ENCODE data around the gene RABGEF1. TPM values are rescaled to one million over a fixed set of nuclear protein-coding genes. Genes with fewer than 3 reads are reported as not detected.

RABGEF1 gene
- total and polyA plus RNA-seq, 2 experiments from 2014 or later, result 14.7 to 17.5 TPM

DNA sequence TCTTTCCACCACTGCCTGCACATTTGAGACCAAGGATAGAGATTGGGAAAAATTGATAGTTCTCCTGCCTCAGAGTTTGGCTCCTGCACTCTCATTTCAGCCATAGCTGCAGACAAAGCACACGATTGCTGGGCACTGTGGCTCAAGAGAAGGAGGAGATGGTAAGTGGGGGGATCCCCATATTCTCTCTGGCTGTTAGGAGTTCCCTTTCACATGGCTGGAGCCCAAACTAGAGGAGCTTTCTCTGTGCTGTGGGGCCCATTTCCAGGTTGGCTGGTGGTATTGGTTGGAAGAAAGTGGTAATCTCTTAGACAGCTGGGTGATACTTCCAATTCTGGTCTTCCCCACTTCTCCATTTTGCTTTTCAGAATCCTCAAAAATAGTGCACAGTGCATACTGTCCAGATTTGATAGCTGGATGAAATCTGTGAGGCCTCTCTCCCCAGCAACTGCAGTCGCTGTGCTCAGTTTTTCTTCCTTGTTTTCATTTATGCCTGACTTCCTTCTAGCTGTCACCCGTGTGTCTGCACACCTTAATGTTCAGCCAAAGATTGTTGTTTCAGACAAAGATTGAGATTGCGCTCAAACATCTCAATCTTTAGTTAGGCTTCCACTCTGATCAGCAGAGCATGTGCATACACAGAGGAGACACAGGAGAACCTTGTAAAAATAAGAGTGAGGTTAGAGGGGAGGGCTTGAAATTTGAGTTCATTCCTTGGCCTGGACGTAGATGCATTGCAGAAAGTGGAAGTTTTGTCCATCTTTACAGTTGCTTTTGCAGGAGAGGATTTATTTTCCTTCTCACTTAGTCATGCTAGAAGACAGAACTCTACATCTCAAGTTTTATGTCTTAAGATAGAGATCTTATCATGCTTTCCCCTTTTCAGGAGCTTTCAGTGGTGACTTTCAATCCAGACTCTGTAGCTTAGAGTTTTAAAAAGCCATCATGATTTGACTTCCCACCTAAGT lies 28.6 kb downstream of the RABGEF1 start (continued):
- TF ChIP-seq, protein P1, sequence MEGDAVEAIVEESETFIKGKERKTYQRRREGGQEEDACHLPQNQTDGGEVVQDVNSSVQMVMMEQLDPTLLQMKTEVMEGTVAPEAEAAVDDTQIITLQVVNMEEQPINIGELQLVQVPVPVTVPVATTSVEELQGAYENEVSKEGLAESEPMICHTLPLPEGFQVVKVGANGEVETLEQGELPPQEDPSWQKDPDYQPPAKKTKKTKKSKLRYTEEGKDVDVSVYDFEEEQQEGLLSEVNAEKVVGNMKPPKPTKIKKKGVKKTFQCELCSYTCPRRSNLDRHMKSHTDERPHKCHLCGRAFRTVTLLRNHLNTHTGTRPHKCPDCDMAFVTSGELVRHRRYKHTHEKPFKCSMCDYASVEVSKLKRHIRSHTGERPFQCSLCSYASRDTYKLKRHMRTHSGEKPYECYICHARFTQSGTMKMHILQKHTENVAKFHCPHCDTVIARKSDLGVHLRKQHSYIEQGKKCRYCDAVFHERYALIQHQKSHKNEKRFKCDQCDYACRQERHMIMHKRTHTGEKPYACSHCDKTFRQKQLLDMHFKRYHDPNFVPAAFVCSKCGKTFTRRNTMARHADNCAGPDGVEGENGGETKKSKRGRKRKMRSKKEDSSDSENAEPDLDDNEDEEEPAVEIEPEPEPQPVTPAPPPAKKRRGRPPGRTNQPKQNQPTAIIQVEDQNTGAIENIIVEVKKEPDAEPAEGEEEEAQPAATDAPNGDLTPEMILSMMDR (conservative IDR thresholded peaks at IDR 0.05; ENCODE audit: low read depth in 2 of 2), result no peak
- no peak for TF ChIP-seq ZNF331 (CRISPR knock-in tag; IDR thresholded peaks at IDR 0.05; ENCODE audit: low read depth)
- no peak for TF ChIP-seq EZH2phosphoT487 (IDR thresholded peaks at IDR 0.05; ENCODE audit: unreplicated experiment)
- TF ChIP-seq ZNF114 (CRISPR knock-in tag; IDR thresholded peaks at IDR 0.05), result no peak

DNA sequence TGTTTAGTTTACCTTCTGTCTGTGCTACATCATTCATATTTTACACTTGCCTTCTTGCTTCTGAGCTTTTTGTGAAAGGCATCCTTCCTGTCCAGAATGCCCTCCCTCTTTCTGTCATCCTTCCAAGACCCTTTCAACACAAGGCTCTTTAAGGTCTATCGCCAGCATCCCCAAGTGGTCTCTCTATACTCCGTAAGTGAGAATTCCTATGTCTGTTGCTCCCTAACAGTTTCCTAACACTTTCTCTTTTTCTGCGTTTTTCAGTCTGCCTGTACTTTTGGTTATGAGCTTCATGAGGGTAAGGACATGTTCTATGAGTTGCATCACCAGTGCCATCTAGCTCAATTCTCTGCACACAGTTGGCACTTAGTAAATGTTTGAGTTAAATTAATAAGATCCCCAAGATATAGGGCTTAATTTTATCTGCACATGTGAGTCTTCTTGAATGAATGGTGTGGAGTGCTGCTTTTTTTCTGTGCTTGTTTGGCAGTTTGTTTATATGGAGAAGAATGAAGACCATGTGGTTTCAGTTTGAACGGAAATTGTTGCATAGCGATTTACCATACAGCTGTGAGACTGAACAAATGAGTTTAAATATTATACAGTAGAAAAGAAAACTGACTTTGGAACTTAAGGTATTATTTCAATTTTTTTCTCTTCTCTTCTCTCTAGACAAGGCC lies 29.4 kb downstream of the RABGEF1 start:
- no peaks in the 10 kb centered on the region for H3K9me3 Mint-ChIP-seq
- Histone ChIP-seq H3F3A (replicated peaks; ENCODE audit: low read depth) (no peaks in the 10 kb centered on the region), H3K27ac (ENCODE audit: low read depth) (no peak overlapping the region), H3K79me2 (replicated peaks; ENCODE audit: insufficient read depth) (peaks cover 48% of the 10 kb centered on the region), H3K4me2 (no peak overlapping the region), H3K27me3 (ENCODE audit: insufficient read depth) (no peaks in the 10 kb centered on the region), H3K4me1 (ENCODE audit: insufficient read depth) (no peaks in the 10 kb centered on the region), H3K9me2 (ENCODE audit: insufficient read depth) (no peaks in the 10 kb centered on the region), H3K36me3 (ENCODE audit: insufficient read depth) (no peaks in the 10 kb centered on the region), H2AFZ (no peak overlapping the region), H3K4me3 (no peak overlapping the region), H4K20me1 (replicated peaks; ENCODE audit: insufficient read depth) (peaks cover 8% of the 10 kb centered on the region; the same call in 1 of the 2 replicates)
- DNase-seq (ENCODE audit: low spot score) (no peak), ATAC-seq (no peak)
- no peak overlapping the region for H3K27ac Mint-ChIP-seq
- H3K4me3 Mint-ChIP-seq, result no peak overlapping the region
- H3K36me3 Mint-ChIP-seq (ENCODE audit: low read depth), result peaks cover 14% of the 10 kb centered on the region
- peaks cover 5% of the 10 kb centered on the region for H3K27me3 Mint-ChIP-seq (ENCODE audit: insufficient read depth, low read depth, poor library complexity)
- peaks cover 5% of the 10 kb centered on the region for H3K4me1 Mint-ChIP-seq
- TF ChIP-seq CREB1 (CRISPR knock-in tag; IDR thresholded peaks at IDR 0.05; ENCODE audit: low read depth) (no peak), EZH2phosphoT487 (IDR thresholded peaks at IDR 0.05; ENCODE audit: unreplicated experiment) (no peak), ZNF114 (CRISPR knock-in tag; IDR thresholded peaks at IDR 0.05) (no peak), JUNB (IDR thresholded peaks at IDR 0.05; ENCODE audit: unreplicated experiment) (no peak), STAT1 (IDR thresholded peaks at IDR 0.05; ENCODE audit: unreplicated experiment) (no peak), POLR2AphosphoS5 (IDR thresholded peaks at IDR 0.05; ENCODE audit: low read depth) (no peak), EZH2 (IDR thresholded peaks at IDR 0.05; ENCODE audit: low read depth, unreplicated experiment) (no peak), ZNF331 (CRISPR knock-in tag; IDR thresholded peaks at IDR 0.05; ENCODE audit: low read depth) (no peak)
- TF ChIP-seq, protein P1 (conservative IDR thresholded peaks at IDR 0.05; ENCODE audit: low read depth in 2 of 2), result no peak
- TF ChIP-seq, protein P2, sequence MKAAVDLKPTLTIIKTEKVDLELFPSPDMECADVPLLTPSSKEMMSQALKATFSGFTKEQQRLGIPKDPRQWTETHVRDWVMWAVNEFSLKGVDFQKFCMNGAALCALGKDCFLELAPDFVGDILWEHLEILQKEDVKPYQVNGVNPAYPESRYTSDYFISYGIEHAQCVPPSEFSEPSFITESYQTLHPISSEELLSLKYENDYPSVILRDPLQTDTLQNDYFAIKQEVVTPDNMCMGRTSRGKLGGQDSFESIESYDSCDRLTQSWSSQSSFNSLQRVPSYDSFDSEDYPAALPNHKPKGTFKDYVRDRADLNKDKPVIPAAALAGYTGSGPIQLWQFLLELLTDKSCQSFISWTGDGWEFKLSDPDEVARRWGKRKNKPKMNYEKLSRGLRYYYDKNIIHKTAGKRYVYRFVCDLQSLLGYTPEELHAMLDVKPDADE (IDR thresholded peaks at IDR 0.05), result no peak
- TF ChIP-seq, protein P3, sequence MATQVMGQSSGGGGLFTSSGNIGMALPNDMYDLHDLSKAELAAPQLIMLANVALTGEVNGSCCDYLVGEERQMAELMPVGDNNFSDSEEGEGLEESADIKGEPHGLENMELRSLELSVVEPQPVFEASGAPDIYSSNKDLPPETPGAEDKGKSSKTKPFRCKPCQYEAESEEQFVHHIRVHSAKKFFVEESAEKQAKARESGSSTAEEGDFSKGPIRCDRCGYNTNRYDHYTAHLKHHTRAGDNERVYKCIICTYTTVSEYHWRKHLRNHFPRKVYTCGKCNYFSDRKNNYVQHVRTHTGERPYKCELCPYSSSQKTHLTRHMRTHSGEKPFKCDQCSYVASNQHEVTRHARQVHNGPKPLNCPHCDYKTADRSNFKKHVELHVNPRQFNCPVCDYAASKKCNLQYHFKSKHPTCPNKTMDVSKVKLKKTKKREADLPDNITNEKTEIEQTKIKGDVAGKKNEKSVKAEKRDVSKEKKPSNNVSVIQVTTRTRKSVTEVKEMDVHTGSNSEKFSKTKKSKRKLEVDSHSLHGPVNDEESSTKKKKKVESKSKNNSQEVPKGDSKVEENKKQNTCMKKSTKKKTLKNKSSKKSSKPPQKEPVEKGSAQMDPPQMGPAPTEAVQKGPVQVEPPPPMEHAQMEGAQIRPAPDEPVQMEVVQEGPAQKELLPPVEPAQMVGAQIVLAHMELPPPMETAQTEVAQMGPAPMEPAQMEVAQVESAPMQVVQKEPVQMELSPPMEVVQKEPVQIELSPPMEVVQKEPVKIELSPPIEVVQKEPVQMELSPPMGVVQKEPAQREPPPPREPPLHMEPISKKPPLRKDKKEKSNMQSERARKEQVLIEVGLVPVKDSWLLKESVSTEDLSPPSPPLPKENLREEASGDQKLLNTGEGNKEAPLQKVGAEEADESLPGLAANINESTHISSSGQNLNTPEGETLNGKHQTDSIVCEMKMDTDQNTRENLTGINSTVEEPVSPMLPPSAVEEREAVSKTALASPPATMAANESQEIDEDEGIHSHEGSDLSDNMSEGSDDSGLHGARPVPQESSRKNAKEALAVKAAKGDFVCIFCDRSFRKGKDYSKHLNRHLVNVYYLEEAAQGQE (IDR thresholded peaks at IDR 0.05; ENCODE audit: unreplicated experiment), result no peak
